ENCODE measurements around the gene AGAP9. TPM values are rescaled to one million over a fixed set of nuclear protein-coding genes. Genes with fewer than 3 reads are reported as not detected.
"Not testable (repeated sequence)": the region's sequence is repeated elsewhere in the genome, so short reads cannot be mapped to it uniquely, and the experiment has no call there.

Gene AGAP9
- total RNA-seq, 1 donor from 2014 or later = 22.8 TPM

- not testable (repeated sequence) for DNase-seq (ENCODE audit: low spot score)
Observed at GRCh38 chr10:47494226-47494625, 29.2 kb downstream of the AGAP9 start.

GRCh38 chr10:47491600-47491999 lies 31.8 kb downstream of the AGAP9 start, which contains the start of gene FAM25G:
Gene FAM25G, minus strand, starts transcription at chr10:47491700. Its CDS starts 26 bp downstream, at chr10:47491674.
- intact Hi-C loops (cut with DNase I); ATAC-seq; DNase-seq (ENCODE audit: low spot score): not testable (repeated sequence)

More at GRCh38 chr10:47494226-47494625, 29.2 kb downstream of the AGAP9 start:
- ATAC-seq; intact Hi-C loops (cut with DNase I): not testable (repeated sequence)

- ATAC-seq; intact Hi-C loops (cut with DNase I); DNase-seq (ENCODE audit: low spot score): not testable (repeated sequence)
Observed at GRCh38 chr10:47489630-47490029, 33.8 kb downstream of the AGAP9 start.

- DNase-seq (ENCODE audit: low spot score); intact Hi-C loops (cut with DNase I); ATAC-seq: not testable (repeated sequence)
Observed at GRCh38 chr10:47485943-47486342, 37.5 kb downstream of the AGAP9 start.

GRCh38 chr10:47484786-47485185 lies 38.7 kb downstream of the AGAP9 start:
- intact Hi-C loops (cut with DNase I); ATAC-seq; DNase-seq (ENCODE audit: low spot score): not testable (repeated sequence)

- DNase-seq (ENCODE audit: low spot score); intact Hi-C loops (cut with DNase I): not testable (repeated sequence)
- peak; percentile 35 for ATAC-seq
Observed at GRCh38 chr10:47483923-47484322, 39.5 kb downstream of the AGAP9 start, which contains the start of gene ANXA8. Gene ANXA8, minus strand, starts transcription at chr10:47484115. Its CDS starts 182 bp downstream, at chr10:47483933.

GRCh38 chr10:47482367-47482766 lies 41.1 kb downstream of the AGAP9 start:
- DNase-seq (ENCODE audit: low spot score); ATAC-seq; intact Hi-C loops (cut with DNase I): not testable (repeated sequence)

- DNase-seq (ENCODE audit: low spot score); intact Hi-C loops (cut with DNase I); ATAC-seq: not testable (repeated sequence)
Observed at GRCh38 chr10:47481768-47482181, 41.7 kb downstream of the AGAP9 start.

- DNase-seq (ENCODE audit: low spot score); intact Hi-C loops (cut with DNase I); ATAC-seq: not testable (repeated sequence)
Observed at GRCh38 chr10:47481182-47481766, 42.2 kb downstream of the AGAP9 start.

GRCh38 chr10:47480133-47480532 lies 43.3 kb downstream of the AGAP9 start:
- intact Hi-C loops (cut with DNase I); DNase-seq (ENCODE audit: low spot score): not testable (repeated sequence)
- ATAC-seq = peak; percentile 43

GRCh38 chr10:47478114-47478513 lies 45.3 kb downstream of the AGAP9 start:
- ATAC-seq; intact Hi-C loops (cut with DNase I); DNase-seq (ENCODE audit: low spot score): not testable (repeated sequence)

GRCh38 chr10:47477078-47477477 lies 46.4 kb downstream of the AGAP9 start:
- intact Hi-C loops (cut with DNase I); ATAC-seq; DNase-seq (ENCODE audit: low spot score): not testable (repeated sequence)

- DNase-seq (ENCODE audit: low spot score); ATAC-seq; intact Hi-C loops (cut with DNase I): not testable (repeated sequence)
Observed at GRCh38 chr10:47475101-47475500, 48.3 kb downstream of the AGAP9 start.

GRCh38 chr10:47473516-47473915 lies 49.9 kb downstream of the AGAP9 start:
- intact Hi-C loops (cut with DNase I); ATAC-seq; DNase-seq (ENCODE audit: low spot score): not testable (repeated sequence)

GRCh38 chr10:47472647-47473046 lies 50.8 kb downstream of the AGAP9 start:
- intact Hi-C loops (cut with DNase I); DNase-seq (ENCODE audit: low spot score); ATAC-seq: not testable (repeated sequence)

- intact Hi-C loops (cut with DNase I) = not testable (repeated sequence)
- ATAC-seq = peak; percentile 47
Observed at GRCh38 chr10:47472072-47472471, 51.4 kb downstream of the AGAP9 start.

GRCh38 chr10:47468731-47469528 lies 54.5 kb downstream of the AGAP9 start:
- DNase-seq (ENCODE audit: low spot score); ATAC-seq; intact Hi-C loops (cut with DNase I): not testable (repeated sequence)

More at GRCh38 chr10:47472072-47472471, 51.4 kb downstream of the AGAP9 start:
- not testable (repeated sequence) for DNase-seq (ENCODE audit: low spot score)

GRCh38 chr10:47467957-47468356 lies 55.5 kb downstream of the AGAP9 start:
- ATAC-seq; intact Hi-C loops (cut with DNase I); DNase-seq (ENCODE audit: low spot score): not testable (repeated sequence)

GRCh38 chr10:47467458-47467857 lies 56.0 kb downstream of the AGAP9 start:
- intact Hi-C loops (cut with DNase I); DNase-seq (ENCODE audit: low spot score); ATAC-seq: not testable (repeated sequence)

All from sciatic nerve (tissue), 2 donors.